Measurements from ENCODE around the gene TSBP1. TPM values are rescaled to one million over a fixed set of nuclear protein-coding genes. Genes with fewer than 3 reads are reported as not detected.
"Not testable (repeated sequence)": the region's sequence is repeated elsewhere in the genome, so short reads cannot be mapped to it uniquely, and the experiment has no call there.

Gene TSBP1
- total RNA-seq, 1 donor from 2014 or later = not detected

- H3K4me1 Mint-ChIP-seq (ENCODE audit: unreplicated experiment) = no peaks in the 10 kb centered on the region
- no peaks in the 10 kb centered on the region for H3K36me3 Mint-ChIP-seq (ENCODE audit: unreplicated experiment)
These were observed 4.1 kb downstream of the TSBP1 start for GRCh38 chr6:32367644-32368043.

GRCh38 chr6:32359225-32359624 lies 12.5 kb downstream of the TSBP1 start:
- not testable (repeated sequence) for DNase-seq (ENCODE audit: extremely low spot score, unreplicated experiment); H3K4me3 Mint-ChIP-seq (ENCODE audit: unreplicated experiment); H3K9me3 Mint-ChIP-seq (ENCODE audit: unreplicated experiment); H3K4me1 Mint-ChIP-seq (ENCODE audit: unreplicated experiment); H3K36me3 Mint-ChIP-seq (ENCODE audit: unreplicated experiment); H3K27ac Mint-ChIP-seq (ENCODE audit: unreplicated experiment)
- H3K27me3 Mint-ChIP-seq (ENCODE audit: unreplicated experiment) = peaks cover 22% of the 10 kb centered on the region

More at GRCh38 chr6:32367644-32368043, 4.1 kb downstream of the TSBP1 start:
- no peak for DNase-seq (ENCODE audit: extremely low spot score, unreplicated experiment)
- H3K4me3 Mint-ChIP-seq (ENCODE audit: unreplicated experiment) = no peak overlapping the region
- no peak overlapping the region for H3K27ac Mint-ChIP-seq (ENCODE audit: unreplicated experiment)
- TF ChIP-seq CTCF (IDR thresholded peaks at IDR 0.05) = no peak
- no peaks in the 10 kb centered on the region for H3K9me3 Mint-ChIP-seq (ENCODE audit: unreplicated experiment)
- peaks cover 13% of the 10 kb centered on the region for H3K27me3 Mint-ChIP-seq (ENCODE audit: unreplicated experiment)

- DNase-seq (ENCODE audit: extremely low spot score, unreplicated experiment); H3K9me3 Mint-ChIP-seq (ENCODE audit: unreplicated experiment); H3K36me3 Mint-ChIP-seq (ENCODE audit: unreplicated experiment); H3K4me3 Mint-ChIP-seq (ENCODE audit: unreplicated experiment); H3K27ac Mint-ChIP-seq (ENCODE audit: unreplicated experiment); H3K4me1 Mint-ChIP-seq (ENCODE audit: unreplicated experiment): not testable (repeated sequence)
- peaks cover 21% of the 10 kb centered on the region for H3K27me3 Mint-ChIP-seq (ENCODE audit: unreplicated experiment)
These were observed 13.2 kb downstream of the TSBP1 start for GRCh38 chr6:32358548-32358947.

- DNase-seq (ENCODE audit: extremely low spot score, unreplicated experiment) = no peak
- Mint-ChIP-seq H3K4me1 (ENCODE audit: unreplicated experiment) (no peaks in the 10 kb centered on the region), H3K4me3 (ENCODE audit: unreplicated experiment) (no peak overlapping the region), H3K27ac (ENCODE audit: unreplicated experiment) (no peak overlapping the region), H3K27me3 (ENCODE audit: unreplicated experiment) (peaks cover 33% of the 10 kb centered on the region), H3K36me3 (ENCODE audit: unreplicated experiment) (no peaks in the 10 kb centered on the region), H3K9me3 (ENCODE audit: unreplicated experiment) (no peaks in the 10 kb centered on the region)
- TF ChIP-seq CTCF (IDR thresholded peaks at IDR 0.05) = no peak
These were observed 16.7 kb downstream of the TSBP1 start for GRCh38 chr6:32355018-32355417.

- DNase-seq (ENCODE audit: extremely low spot score, unreplicated experiment) = no peak
- no peaks in the 10 kb centered on the region for H3K9me3 Mint-ChIP-seq (ENCODE audit: unreplicated experiment)
- no peaks in the 10 kb centered on the region for H3K4me1 Mint-ChIP-seq (ENCODE audit: unreplicated experiment)
- no peak overlapping the region for H3K4me3 Mint-ChIP-seq (ENCODE audit: unreplicated experiment)
- H3K27me3 Mint-ChIP-seq (ENCODE audit: unreplicated experiment) = peaks cover 45% of the 10 kb centered on the region
- TF ChIP-seq CTCF (IDR thresholded peaks at IDR 0.05) = no peak
- H3K27ac Mint-ChIP-seq (ENCODE audit: unreplicated experiment) = no peak overlapping the region
- no peaks in the 10 kb centered on the region for H3K36me3 Mint-ChIP-seq (ENCODE audit: unreplicated experiment)
These were observed 18.4 kb downstream of the TSBP1 start for GRCh38 chr6:32353348-32353747.

GRCh38 chr6:32340242-32340641 lies 31.5 kb downstream of the TSBP1 start:
- no peak for DNase-seq (ENCODE audit: extremely low spot score, unreplicated experiment)
- Mint-ChIP-seq H3K27me3 (ENCODE audit: unreplicated experiment) (peaks cover 54% of the 10 kb centered on the region), H3K4me3 (ENCODE audit: unreplicated experiment) (no peak overlapping the region), H3K4me1 (ENCODE audit: unreplicated experiment) (no peaks in the 10 kb centered on the region), H3K36me3 (ENCODE audit: unreplicated experiment) (no peaks in the 10 kb centered on the region), H3K9me3 (ENCODE audit: unreplicated experiment) (no peaks in the 10 kb centered on the region), H3K27ac (ENCODE audit: unreplicated experiment) (no peak overlapping the region)
- TF ChIP-seq CTCF (IDR thresholded peaks at IDR 0.05) = no peak

Measured in osteocyte (in vitro differentiated cells).